Activated CD4-positive, CD25-positive, alpha-beta regulatory T cell treated with anti-CD3 and anti-CD28 coated beads, Interleukin-2, amount 50 U/mL, for 16 hours (primary cell): Measurements from ENCODE around the gene CNOT6.
A peak's percentile ranks its signal among the peaks of the same experiment; 100 is the strongest.
"Not testable (repeated sequence)": the region's sequence is repeated elsewhere in the genome, so short reads cannot be mapped to it uniquely, and the experiment has no call there.

Experiments used
- DNase-seq: peaks from one replicate; pipeline ENCODE4 v3.0.0-alpha.2; 2020; ENCODE audit warnings: low read depth, low spot score

CNOT6 gene

GRCh38 chr5:180494060-180494509 lies at the start of gene CNOT6:
Gene CNOT6, plus strand, starts transcription at chr5:180494379. Its CDS starts 34,898 bp downstream, at chr5:180529277.
- DNase-seq = peak; percentile 88

- no peak for DNase-seq
Observed at GRCh38 chr5:180454752-180455151, 39.4 kb upstream of the CNOT6 start.

GRCh38 chr5:180455872-180456271 lies 38.3 kb upstream of the CNOT6 start:
- no peak for DNase-seq

GRCh38 chr5:180456792-180457191 lies 37.4 kb upstream of the CNOT6 start:
- no peak for DNase-seq

GRCh38 chr5:180458852-180459673 lies 35.1 kb upstream of the CNOT6 start:
- not testable (repeated sequence) for DNase-seq

- not testable (repeated sequence) for DNase-seq
Observed at GRCh38 chr5:180459674-180460142, 34.5 kb upstream of the CNOT6 start.

- no peak for DNase-seq
Observed at GRCh38 chr5:180460834-180461233, 33.3 kb upstream of the CNOT6 start.

GRCh38 chr5:180461303-180461702 lies 32.9 kb upstream of the CNOT6 start:
- DNase-seq = no peak

- no peak for DNase-seq
Observed at GRCh38 chr5:180463216-180463900, 30.8 kb upstream of the CNOT6 start.

GRCh38 chr5:180463916-180464602 lies 30.1 kb upstream of the CNOT6 start:
- no peak for DNase-seq

GRCh38 chr5:180464603-180464970 lies 29.6 kb upstream of the CNOT6 start:
- no peak for DNase-seq

GRCh38 chr5:180465052-180465451 lies 29.1 kb upstream of the CNOT6 start:
- not testable (repeated sequence) for DNase-seq

- DNase-seq = no peak
Observed at GRCh38 chr5:180466316-180466715, 27.9 kb upstream of the CNOT6 start.

GRCh38 chr5:180467028-180467975 lies 26.9 kb upstream of the CNOT6 start:
- DNase-seq = no peak

GRCh38 chr5:180467989-180468731 lies 26.0 kb upstream of the CNOT6 start:
- no peak for DNase-seq

GRCh38 chr5:180468732-180469585 lies 25.2 kb upstream of the CNOT6 start:
- no peak for DNase-seq

GRCh38 chr5:180469586-180469865 lies 24.7 kb upstream of the CNOT6 start:
- no peak for DNase-seq

- no peak for DNase-seq
Observed at GRCh38 chr5:180469866-180470265, 24.3 kb upstream of the CNOT6 start.

GRCh38 chr5:180470361-180470760 lies 23.8 kb upstream of the CNOT6 start:
- DNase-seq = no peak
